ENCODE data around the gene CGB8. TPM values are rescaled to one million over a fixed set of nuclear protein-coding genes. Genes with fewer than 3 reads are reported as not detected.
"Not testable (repeated sequence)": the region's sequence is repeated elsewhere in the genome, so short reads cannot be mapped to it uniquely, and the experiment has no call there.

The CGB8 gene
- total RNA-seq, 1 donor from 2014 or later: not detected

DNA sequence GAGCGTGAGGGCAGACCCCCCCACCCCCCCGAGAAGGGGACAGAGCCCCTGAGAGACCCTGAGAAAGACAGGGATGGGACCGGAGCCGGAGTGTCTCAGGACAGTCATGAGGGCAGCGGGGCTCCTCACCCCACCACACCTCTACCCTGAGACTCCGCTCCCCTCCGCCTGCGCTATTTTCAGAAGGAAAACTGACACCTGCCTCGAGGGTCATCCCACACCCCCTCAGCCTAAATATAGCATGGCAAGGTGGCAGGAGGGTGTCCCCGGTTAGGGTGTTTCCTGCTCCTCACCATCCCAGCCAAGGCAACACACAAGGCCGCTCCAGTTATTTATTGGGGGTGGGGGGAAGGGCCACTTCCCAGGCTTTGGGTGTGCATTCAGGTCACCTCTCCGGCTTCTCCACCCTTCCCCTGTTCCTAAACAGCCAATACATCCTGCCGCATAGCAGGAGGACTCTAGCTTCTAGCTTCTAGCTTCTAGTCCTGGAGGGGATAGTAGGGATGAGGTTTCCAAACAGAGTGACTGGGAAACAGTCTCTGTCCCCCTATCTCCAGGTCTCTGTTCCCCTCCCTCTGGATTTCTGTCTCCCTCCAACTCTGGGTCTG is 17.1 kb upstream of the CGB8 start:
- ATAC-seq: no peak
- no peak for DNase-seq (ENCODE audit: low spot score)

DNA sequence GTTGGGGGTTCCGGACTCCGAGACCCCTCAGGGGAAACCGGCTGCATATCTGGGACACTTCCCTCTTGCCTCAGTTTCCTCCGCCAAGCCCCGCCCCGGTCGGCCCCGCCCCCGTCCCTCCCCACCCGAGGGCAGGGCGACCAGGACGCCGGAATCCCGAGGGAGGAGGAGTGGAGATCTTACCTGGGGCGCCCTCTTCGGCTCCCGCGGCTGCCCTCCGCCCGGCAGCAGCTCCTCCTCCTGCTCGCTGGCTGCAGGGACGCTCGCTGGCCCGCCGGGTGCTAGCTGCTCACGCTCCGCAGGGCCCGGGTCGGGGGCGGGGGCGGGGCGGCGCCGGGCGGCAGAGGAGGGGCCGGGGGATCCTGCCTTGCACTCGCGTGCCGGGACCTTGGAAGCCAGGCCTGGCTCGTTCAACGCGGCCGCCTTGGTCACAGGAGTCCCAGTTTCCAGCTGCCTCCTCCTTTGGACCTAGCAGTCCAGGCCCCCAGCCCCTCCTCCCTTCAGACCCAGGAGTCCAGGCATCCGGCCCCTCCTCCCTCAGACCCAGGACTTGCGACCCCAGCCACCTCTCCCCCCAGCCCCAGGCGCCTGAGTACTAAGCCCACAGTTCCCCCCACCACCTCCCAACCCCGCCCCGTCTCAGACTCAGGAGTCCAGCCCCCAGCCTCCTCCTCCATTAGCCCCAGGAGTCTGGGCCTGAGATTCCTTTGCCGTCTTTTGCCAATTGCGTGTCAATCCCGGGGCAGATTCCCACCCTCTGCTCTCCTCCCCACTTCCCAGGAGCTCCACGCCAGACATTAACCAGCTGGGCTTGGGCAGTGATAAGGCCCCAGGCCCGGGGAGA is 16.1 kb upstream of the CGB8 start, which contains the start of gene NTF4:
TSS of gene NTF4 (minus strand) at position 51 of the 844 bp plus-strand sequence. CDS start 2,821 bp downstream, outside the sequence.
- ATAC-seq (peak; percentile 65), DNase-seq (ENCODE audit: low spot score) (no peak)

DNA sequence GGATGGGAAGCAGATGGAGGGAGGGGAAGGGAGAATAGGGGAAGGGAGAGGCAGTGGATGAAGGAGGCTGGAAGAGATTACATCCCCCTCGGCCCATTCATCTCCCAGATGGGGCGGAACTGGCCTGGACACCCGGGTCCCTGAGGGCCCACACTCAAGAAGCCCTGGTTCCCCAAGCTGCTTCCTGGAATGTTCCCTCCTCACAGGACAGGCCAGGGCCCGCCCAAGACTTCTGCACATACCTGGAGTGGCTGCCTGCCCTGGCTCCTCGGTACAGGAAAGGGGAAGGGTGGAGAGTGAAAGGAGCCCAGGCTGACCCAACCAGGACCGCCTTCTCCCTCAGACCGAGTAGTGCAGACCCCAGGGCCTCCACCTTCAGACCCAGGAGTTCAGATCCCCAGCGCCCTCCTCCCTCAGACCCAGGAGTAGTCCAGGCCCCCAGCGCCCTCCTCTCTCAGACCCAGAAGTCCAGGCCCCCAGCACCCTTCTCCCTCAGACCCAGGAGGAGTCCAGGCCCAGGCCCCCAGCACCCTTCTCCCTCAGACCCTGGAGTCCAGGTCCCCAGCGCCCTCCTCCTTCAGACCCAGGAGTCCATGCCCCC is 15.2 kb upstream of the CGB8 start:
- no peak for DNase-seq (ENCODE audit: low spot score)
- no peak for ATAC-seq

DNA sequence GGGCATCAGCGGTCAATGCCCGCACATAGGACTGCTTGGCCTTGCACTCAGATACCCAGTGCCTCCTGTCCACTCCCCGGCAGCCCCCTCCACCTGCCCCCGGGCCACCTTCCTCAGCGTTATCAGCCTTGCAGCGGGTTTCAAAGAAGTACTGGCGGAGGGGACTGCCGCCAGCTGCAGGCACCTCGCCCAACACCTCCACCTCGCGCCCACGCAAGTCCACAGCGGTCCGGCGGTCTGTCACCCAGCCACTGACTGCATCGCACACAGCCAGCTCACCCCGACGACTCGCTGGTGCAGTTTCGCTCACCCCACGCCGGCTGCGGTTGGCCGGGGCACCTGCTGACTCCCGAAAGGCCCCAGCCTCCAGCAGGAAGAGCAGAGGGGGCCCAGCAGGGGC is 12.5 kb upstream of the CGB8 start:
- ATAC-seq (no peak), DNase-seq (ENCODE audit: low spot score) (no peak)

DNA sequence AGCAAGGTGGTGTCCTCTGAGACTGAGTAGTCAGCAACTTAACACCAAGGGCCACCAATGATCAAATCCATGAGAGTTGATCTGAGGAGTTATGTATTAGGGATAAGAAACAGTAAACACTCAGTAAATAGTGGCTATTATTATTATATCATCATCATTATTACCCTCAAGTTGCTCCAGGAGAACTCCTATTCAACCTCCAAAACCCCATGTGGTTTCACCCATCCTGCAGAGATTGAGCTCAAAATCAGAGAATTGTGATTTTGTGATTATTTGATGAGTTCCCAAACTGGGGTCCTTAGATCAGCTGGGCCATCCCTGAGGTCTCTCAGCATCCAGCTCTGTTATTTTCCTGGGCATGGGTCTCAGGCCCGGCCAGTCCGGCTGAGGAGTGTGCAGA is 12.1 kb upstream of the CGB8 start:
- no peak for DNase-seq (ENCODE audit: low spot score)
- no peak for ATAC-seq

DNA sequence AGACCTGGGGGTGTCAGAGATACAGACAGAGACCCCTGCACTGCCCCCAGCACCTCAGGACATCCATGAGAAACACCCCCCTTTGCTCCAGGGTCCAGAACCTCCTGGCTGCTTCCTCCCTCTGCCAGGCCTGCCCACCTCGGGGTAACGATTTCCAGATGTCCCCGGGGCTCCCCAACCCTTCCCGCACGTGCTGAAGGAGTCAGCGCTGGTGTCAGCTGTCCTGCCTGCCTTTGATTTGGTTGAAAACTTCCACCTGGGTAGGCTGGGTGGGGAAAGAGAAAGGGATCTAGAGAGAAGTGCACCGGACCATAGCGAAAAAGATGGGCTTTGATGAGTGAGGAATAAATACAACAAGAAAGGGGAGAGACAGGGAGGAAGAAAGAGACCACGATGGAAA is 10.1 kb upstream of the CGB8 start:
- ATAC-seq: no peak
- DNase-seq (ENCODE audit: low spot score): no peak

GRCh38 chr19:49058562-49058961 is 9.7 kb upstream of the CGB8 start:
- no peak for ATAC-seq
- DNase-seq (ENCODE audit: low spot score): no peak

GRCh38 chr19:49057636-49058234 is 8.8 kb upstream of the CGB8 start, which contains the start of gene CGB7:
TSS of gene CGB7 (minus strand) at chr19:49057749. CDS start at chr19:49055375, 2,374 bp downstream.
- peak; percentile 70 for DNase-seq (ENCODE audit: low spot score)
- peak; percentile 76 for ATAC-seq

GRCh38 chr19:49056902-49057596 is 8.1 kb upstream of the CGB8 start:
- not testable (repeated sequence) for DNase-seq (ENCODE audit: low spot score)
- ATAC-seq: peak; percentile 9

DNA sequence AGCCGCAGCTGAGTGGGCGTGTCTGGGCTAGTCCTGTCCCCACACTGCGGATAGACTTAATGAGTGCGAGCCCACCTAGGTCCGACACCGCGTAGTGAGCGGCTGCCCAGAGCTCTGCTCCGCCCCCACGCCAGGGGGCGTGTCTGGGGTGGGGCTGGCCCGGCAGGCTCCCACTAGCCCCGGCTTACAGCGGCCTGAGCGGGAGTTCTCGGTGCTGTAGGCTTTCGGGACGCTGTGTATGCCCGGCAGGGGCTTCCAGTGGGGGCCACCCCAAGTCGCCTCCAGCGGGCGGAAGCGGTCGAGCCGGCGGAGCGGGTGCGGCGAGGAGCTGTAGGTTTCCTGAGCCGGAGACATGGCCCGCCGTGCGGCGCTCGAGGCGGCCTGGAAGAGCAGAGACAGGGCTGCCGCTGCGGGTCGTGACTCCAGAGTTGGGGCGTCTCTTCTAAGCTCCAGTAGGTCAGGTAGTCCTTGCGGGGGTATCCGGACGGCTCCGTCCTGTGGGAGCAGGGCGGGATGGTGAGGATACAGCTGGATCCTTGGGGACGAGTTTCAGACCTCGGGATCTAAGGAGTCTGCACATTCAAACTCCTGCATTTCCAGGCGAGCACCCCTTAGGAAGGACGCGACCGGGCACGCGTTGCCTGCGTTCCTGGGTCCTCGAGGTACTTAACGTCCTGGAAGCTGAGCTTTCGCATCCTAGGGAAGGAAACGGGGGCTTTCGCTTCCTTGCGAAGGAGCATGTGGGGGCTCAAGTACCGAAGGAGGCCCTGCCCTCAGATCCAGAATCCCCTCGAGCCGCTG is 7.4 kb upstream of the CGB8 start:
- peak; percentile 90 for ATAC-seq
- peak; percentile 64 for DNase-seq (ENCODE audit: low spot score)

DNA sequence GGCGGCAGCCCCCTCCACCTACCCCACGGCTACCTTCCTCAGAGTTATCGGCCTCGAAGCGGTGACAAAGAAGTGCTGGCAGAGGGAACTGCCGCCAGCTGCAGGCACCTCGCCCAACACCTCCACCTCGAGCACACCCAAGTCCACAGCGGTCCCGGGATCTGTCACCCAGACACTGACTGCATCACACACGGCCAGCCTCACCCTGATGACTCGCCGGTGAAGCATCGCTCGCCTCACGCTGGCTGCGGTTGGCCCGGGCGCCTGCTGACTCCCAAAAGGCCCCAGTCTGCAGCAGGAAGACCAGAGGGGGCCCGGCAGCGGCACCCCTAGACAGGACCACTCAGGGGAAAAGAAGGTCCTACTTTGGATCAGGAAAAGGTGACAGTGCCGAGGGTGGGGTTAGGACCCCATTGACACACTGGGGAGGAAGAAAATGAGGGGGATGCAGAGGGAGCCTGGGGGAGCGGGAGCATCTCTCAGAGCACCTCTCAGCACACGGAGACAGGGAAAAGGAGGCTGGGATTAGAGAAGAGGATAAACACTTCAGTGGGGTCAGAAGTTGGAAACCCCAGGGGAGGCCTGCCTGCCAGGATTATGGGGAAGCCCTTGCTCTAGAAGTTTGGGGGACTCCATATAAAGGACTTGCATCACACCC is 1.6 kb upstream of the CGB8 start:
- not testable (repeated sequence) for ATAC-seq; DNase-seq (ENCODE audit: low spot score)

- not testable (repeated sequence) for DNase-seq (ENCODE audit: low spot score); ATAC-seq
Observed at GRCh38 chr19:49049834-49050233, 923 bp upstream of the CGB8 start.

GRCh38 chr19:49043548-49043947 is 5.4 kb downstream of the CGB8 start, which contains the start of gene CGB5:
TSS of gene CGB5 (plus strand) at chr19:49043848. CDS start at chr19:49044210, 362 bp downstream.
- ATAC-seq; DNase-seq (ENCODE audit: low spot score): not testable (repeated sequence)

GRCh38 chr19:49042666-49043065 is 6.2 kb downstream of the CGB8 start:
- ATAC-seq; DNase-seq (ENCODE audit: low spot score): not testable (repeated sequence)

DNA sequence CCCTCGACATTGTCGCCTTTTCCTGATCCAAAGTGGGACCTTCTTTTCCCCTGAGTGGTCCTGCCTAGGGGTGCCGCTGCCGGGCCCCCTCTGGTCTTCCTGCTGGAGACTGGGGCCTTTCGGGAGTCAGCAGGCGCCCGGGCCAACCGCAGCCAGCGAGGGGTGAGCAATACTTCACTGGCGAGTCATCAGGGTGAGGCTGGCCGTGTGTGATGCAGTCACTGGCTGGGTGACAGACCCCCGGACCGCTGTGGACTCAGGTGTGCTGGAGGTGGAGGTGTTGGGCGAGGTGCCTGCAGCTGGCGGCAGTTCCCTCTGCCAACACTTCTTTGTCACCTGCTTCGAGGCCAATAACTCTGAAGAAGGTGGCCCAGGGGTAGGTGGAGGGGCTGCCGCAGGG is 6.7 kb downstream of the CGB8 start:
- no peak for DNase-seq (ENCODE audit: low spot score)
- ATAC-seq: no peak

GRCh38 chr19:49039736-49040135 is 9.2 kb downstream of the CGB8 start:
- DNase-seq (ENCODE audit: low spot score); ATAC-seq: not testable (repeated sequence)

GRCh38 chr19:49038557-49039276 is 10.2 kb downstream of the CGB8 start:
- not testable (repeated sequence) for ATAC-seq; DNase-seq (ENCODE audit: low spot score)

DNA sequence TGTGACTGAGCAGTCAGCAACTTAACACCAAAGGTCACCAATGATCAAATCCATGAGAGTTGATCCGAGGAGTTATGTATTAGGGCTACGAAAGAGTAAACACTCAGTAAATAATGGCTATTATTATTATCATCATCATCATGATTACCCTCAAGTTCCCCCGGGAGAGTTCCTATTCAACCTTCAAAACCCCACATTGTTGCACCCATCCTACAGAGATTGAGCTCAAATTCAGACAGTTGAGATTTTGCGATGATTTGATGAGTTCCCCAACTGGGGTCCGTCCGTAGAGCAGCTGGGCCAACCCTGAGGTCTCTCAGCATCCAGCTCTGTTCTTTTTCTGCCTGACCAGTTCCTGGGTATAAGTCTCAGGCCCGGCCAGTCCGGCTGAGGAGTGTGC is 10.8 kb downstream of the CGB8 start:
- not testable (repeated sequence) for DNase-seq (ENCODE audit: low spot score)

More for the DNA sequence above, 10.8 kb downstream of the CGB8 start:
- ATAC-seq: not testable (repeated sequence)
